Measurements from ENCODE around the gene GSK3B.

GRCh38 chr3:119831022-119831421 is 263.2 kb downstream of the GSK3B start:
- TF ChIP-seq SPI1 (IDR thresholded peaks at IDR 0.05; ENCODE audit: low read depth, low read length) (no peak), POLR2AphosphoS5 (IDR thresholded peaks at IDR 0.05; ENCODE audit: low read depth, low read length) (no peak), POU2F2 (IDR thresholded peaks at IDR 0.05; ENCODE audit: low read depth, low read length) (no peak), PAX5 (IDR thresholded peaks at IDR 0.05; ENCODE audit: insufficient read depth, low read length, severe bottlenecking) (no peak)
